Vagina (tissue), 2 donors: ENCODE results near the gene MAPK1.

Experiments
- CTCF ChIP-seq, 3 experiments: fragments of 450-650 bp in 2 of 3; fragments of 200-600 bp in 1 of 3; sonication (generic) in 1 of 3; IDR thresholded peaks; one replicate each; pipeline ENCODE4 v1.5.1; 2017 to 2019; ENCODE audit warnings: antibody characterized with exemption in 3 of 3, mild to moderate bottlenecking in 2 of 3, moderate library complexity in 2 of 3
- POLR2AphosphoS5 ChIP-seq, 2 donors: sonication (generic); formaldehyde crosslinking; IDR thresholded peaks; one replicate each; pipeline ENCODE4 v1.9.0; 2017; ENCODE audit warnings: antibody characterized with exemption in 2 of 2, mild to moderate bottlenecking in 2 of 2, low read depth in 1 of 2; ENCODE audit not compliant: insufficient read depth in 1 of 2

- TF ChIP-seq CTCF (IDR thresholded peaks at IDR 0.05) (no peak), POLR2AphosphoS5 (IDR thresholded peaks at IDR 0.05; ENCODE audit: insufficient read depth in 1 of 2, low read depth in 1 of 2) (no peak)
Measured at GRCh38 chr22:21764038-21764804, 103.2 kb downstream of the MAPK1 start.
